Neural cell (in vitro differentiated cells): Measurements from ENCODE around the gene PRRG4. TPM values are rescaled to one million over a fixed set of nuclear protein-coding genes. Genes with fewer than 3 reads are reported as not detected.
A peak's percentile ranks its signal among the peaks of the same experiment; 100 is the strongest.

ENCODE experiments used
- H2AFZ ChIP-seq: fragments of 200-600, 300-800 bp; sonication (generic), shearing (Covaris generic); 2 replicates; pipeline ENCODE4 v1.6.0; 2014; ENCODE audit warnings: low read depth, mild to moderate bottlenecking, antibody characterized with exemption, low read length, moderate library complexity
- H3F3A ChIP-seq: fragments of 200-600 bp; shearing (Covaris generic); 2 replicates; pipeline ENCODE4 v1.6.1; 2016; ENCODE audit warnings: mild to moderate bottlenecking, moderate library complexity, mixed read lengths, antibody characterized with exemption, low read length; ENCODE audit not compliant: insufficient read depth, poor library complexity, severe bottlenecking
- H3K27ac ChIP-seq: fragments of 200-600, 300-800 bp; sonication (generic), shearing (Covaris generic); 2 replicates; pipeline ENCODE4 v1.5.1; 2014; ENCODE audit warnings: mild to moderate bottlenecking, low read length, moderate library complexity
- H3K27me3 ChIP-seq: fragments of 300-800, 200-600 bp; sonication (generic), shearing (Covaris generic); 2 replicates; pipeline ENCODE4 v1.6.0; 2014; ENCODE audit warnings: mild to moderate bottlenecking, low read depth, low read length, moderate library complexity; ENCODE audit not compliant: insufficient read depth
- H3K36me3 ChIP-seq: fragments of 300-800, 200-600 bp; sonication (generic), shearing (Covaris generic); 2 replicates; pipeline ENCODE4 v1.5.1; 2014; ENCODE audit warnings: mild to moderate bottlenecking, antibody characterized with exemption, low read length, moderate library complexity; ENCODE audit not compliant: insufficient read depth
- H3K4me2 ChIP-seq: fragments of 300-800, 200-600 bp; sonication (generic), shearing (Covaris generic); 2 replicates; pipeline ENCODE4 v1.6.0; 2014; ENCODE audit warnings: mild to moderate bottlenecking, low read length
- H3K4me3 ChIP-seq: fragments of 300-800, 200-600 bp; sonication (generic), shearing (Covaris generic); 2 replicates; pipeline ENCODE4 v1.5.1; 2014; ENCODE audit warnings: mild to moderate bottlenecking, low read length, moderate library complexity
- H3K79me2 ChIP-seq: fragments of 200-600 bp; shearing (Covaris generic); replicated peaks from 2 replicates; pipeline ENCODE4 v1.6.0; 2014; ENCODE audit warnings: mild to moderate bottlenecking, low read length, moderate library complexity; ENCODE audit not compliant: insufficient read depth
- H3K9ac ChIP-seq: fragments of 300-800, 200-600 bp; sonication (generic), shearing (Covaris generic); 2 replicates; pipeline ENCODE4 v1.6.1; 2016; ENCODE audit warnings: mild to moderate bottlenecking, low read length, mixed read lengths
- H3K9me2 ChIP-seq: fragments of 200-600 bp; shearing (Covaris generic); 2 replicates; pipeline ENCODE4 v1.6.1; 2016; ENCODE audit warnings: mild to moderate bottlenecking, low read length, mixed read lengths; ENCODE audit not compliant: insufficient read depth
- H3K9me3 ChIP-seq: fragments of 200-600, 300-800 bp; sonication (generic), shearing (Covaris generic); 2 replicates; pipeline ENCODE4 v1.6.1; 2016; ENCODE audit warnings: mild to moderate bottlenecking, mixed run types, low read length, moderate library complexity, mixed read lengths
- H4K20me1 ChIP-seq: fragments of 200-600 bp; shearing (Covaris generic); 2 replicates; pipeline ENCODE4 v1.6.1; 2016; ENCODE audit warnings: mild to moderate bottlenecking, mixed run types; ENCODE audit not compliant: insufficient read depth
- EP300 ChIP-seq: fragments of 450-650 bp; conservative IDR thresholded peaks from 2 replicates; pipeline ENCODE4 v1.6.1; 2014; ENCODE audit warnings: antibody characterized with exemption, mild to moderate bottlenecking, moderate library complexity; ENCODE audit not compliant: poor library complexity, severe bottlenecking
- EZH2 ChIP-seq: fragments of 200-600, 300-800 bp; shearing (Covaris generic), sonication (generic); IDR thresholded peaks from 2 replicates; pipeline ENCODE4 v1.6.1; 2014; ENCODE audit warnings: antibody characterized with exemption, low read length, borderline replicate concordance, mild to moderate bottlenecking; ENCODE audit not compliant: insufficient read depth, poor library complexity, severe bottlenecking
- MXI1 ChIP-seq: fragments of 450-650 bp; conservative IDR thresholded peaks from 2 replicates; pipeline ENCODE4 v1.6.1; 2014; ENCODE audit warnings: antibody characterized with exemption, mild to moderate bottlenecking; ENCODE audit not compliant: poor library complexity, severe bottlenecking
- POLR2AphosphoS5 ChIP-seq: IDR thresholded peaks from 2 replicates; pipeline ENCODE4 v1.6.1; 2012
- RAD21 ChIP-seq: fragments of 450-650 bp; conservative IDR thresholded peaks from 2 replicates; pipeline ENCODE4 v1.6.1; 2014; ENCODE audit warnings: antibody characterized with exemption, mild to moderate bottlenecking, moderate library complexity
- SMC3 ChIP-seq: fragments of 450-650 bp; conservative IDR thresholded peaks from 2 replicates; pipeline ENCODE4 v1.6.1; 2014; ENCODE audit warnings: antibody characterized with exemption, mild to moderate bottlenecking, moderate library complexity; ENCODE audit not compliant: poor library complexity
- TAF1 ChIP-seq: IDR thresholded peaks from 2 replicates; pipeline ENCODE4 v1.6.1; 2012; ENCODE audit warnings: low read depth
- polyA plus RNA-seq: library from polyadenylated mRNA; depleted of rRNA; stranded (reverse); fragments of >200 nt; gene quantifications from 2 replicates; pipeline ENCODE4 v1.2.3, GENCODE V29; 2014
- TF ChIP-seq, protein P1 (sequence below): IDR thresholded peaks from 2 replicates; pipeline ENCODE4 v1.6.1; 2012; ENCODE audit warnings: borderline replicate concordance
- TF ChIP-seq, protein P2 (sequence below): fragments of 450-650 bp; IDR thresholded peaks from 2 replicates; pipeline ENCODE4 v1.5.1; 2014; ENCODE audit warnings: antibody characterized with exemption, mild to moderate bottlenecking, moderate library complexity; ENCODE audit not compliant: poor library complexity, severe bottlenecking

The PRRG4 gene
- polyA plus RNA-seq, 1 donor from 2014 or later, result not detected

DNA sequence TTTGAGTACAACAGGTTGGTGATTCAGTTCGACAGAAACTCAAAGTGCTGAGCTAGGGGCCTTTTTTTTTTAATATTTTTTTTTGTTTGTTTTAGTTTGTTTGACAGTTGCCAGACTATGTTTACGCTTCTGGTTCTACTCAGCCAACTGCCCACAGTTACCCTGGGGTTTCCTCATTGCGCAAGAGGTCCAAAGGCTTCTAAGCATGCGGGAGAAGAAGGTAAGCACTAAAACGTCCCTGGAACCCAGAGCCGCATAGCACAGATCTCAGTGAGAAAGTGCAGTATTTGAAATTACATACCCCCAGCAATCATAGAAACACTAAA is 649 bp downstream of the PRRG4 start:
- Histone ChIP-seq H3K36me3 (no peaks in the 10 kb centered on the region), H3K9me2 (no peaks in the 10 kb centered on the region), H2AFZ (no peak overlapping the region), H3K4me3 (peak overlapping the region; percentile 65), H4K20me1 (no peaks in the 10 kb centered on the region), H3K79me2 (no peaks in the 10 kb centered on the region), H3K9me3 (no peaks in the 10 kb centered on the region), H3K27me3 (peaks cover 40% of the 10 kb centered on the region), H3F3A (no peaks in the 10 kb centered on the region), H3K9ac (no peak overlapping the region), H3K4me2 (no peak overlapping the region), H3K27ac (no peak overlapping the region)
- TF ChIP-seq RAD21 (no peak), EZH2 (no peak), EP300 (no peak), SMC3 (no peak), POLR2AphosphoS5 (no peak), TAF1 (no peak), MXI1 (no peak)
- TF ChIP-seq, protein P1, sequence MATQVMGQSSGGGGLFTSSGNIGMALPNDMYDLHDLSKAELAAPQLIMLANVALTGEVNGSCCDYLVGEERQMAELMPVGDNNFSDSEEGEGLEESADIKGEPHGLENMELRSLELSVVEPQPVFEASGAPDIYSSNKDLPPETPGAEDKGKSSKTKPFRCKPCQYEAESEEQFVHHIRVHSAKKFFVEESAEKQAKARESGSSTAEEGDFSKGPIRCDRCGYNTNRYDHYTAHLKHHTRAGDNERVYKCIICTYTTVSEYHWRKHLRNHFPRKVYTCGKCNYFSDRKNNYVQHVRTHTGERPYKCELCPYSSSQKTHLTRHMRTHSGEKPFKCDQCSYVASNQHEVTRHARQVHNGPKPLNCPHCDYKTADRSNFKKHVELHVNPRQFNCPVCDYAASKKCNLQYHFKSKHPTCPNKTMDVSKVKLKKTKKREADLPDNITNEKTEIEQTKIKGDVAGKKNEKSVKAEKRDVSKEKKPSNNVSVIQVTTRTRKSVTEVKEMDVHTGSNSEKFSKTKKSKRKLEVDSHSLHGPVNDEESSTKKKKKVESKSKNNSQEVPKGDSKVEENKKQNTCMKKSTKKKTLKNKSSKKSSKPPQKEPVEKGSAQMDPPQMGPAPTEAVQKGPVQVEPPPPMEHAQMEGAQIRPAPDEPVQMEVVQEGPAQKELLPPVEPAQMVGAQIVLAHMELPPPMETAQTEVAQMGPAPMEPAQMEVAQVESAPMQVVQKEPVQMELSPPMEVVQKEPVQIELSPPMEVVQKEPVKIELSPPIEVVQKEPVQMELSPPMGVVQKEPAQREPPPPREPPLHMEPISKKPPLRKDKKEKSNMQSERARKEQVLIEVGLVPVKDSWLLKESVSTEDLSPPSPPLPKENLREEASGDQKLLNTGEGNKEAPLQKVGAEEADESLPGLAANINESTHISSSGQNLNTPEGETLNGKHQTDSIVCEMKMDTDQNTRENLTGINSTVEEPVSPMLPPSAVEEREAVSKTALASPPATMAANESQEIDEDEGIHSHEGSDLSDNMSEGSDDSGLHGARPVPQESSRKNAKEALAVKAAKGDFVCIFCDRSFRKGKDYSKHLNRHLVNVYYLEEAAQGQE, result no peak
- TF ChIP-seq, protein P2, sequence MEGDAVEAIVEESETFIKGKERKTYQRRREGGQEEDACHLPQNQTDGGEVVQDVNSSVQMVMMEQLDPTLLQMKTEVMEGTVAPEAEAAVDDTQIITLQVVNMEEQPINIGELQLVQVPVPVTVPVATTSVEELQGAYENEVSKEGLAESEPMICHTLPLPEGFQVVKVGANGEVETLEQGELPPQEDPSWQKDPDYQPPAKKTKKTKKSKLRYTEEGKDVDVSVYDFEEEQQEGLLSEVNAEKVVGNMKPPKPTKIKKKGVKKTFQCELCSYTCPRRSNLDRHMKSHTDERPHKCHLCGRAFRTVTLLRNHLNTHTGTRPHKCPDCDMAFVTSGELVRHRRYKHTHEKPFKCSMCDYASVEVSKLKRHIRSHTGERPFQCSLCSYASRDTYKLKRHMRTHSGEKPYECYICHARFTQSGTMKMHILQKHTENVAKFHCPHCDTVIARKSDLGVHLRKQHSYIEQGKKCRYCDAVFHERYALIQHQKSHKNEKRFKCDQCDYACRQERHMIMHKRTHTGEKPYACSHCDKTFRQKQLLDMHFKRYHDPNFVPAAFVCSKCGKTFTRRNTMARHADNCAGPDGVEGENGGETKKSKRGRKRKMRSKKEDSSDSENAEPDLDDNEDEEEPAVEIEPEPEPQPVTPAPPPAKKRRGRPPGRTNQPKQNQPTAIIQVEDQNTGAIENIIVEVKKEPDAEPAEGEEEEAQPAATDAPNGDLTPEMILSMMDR, result no peak

DNA sequence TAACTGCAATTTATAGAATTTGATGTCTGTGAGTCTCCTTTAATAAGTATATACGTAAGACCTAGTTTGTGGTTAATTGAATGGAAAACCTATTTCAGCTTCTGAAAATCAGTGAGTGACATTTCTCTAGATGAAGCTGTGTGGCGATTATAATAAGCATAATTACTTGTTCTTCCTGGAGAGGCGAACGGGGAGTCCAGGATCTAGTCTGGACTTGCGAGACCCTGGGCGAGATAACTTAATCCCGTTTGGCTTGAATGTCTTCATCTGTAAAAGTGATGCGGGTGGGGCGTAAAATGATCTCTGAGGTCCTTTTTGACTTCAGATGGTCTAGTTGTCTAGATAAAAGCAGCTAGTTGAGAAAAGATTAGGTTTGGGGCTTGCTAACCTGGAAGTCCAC is 1.1 kb downstream of the PRRG4 start:
- no peaks in the 10 kb centered on the region for H4K20me1 ChIP-seq
- no peaks in the 10 kb centered on the region for H3K79me2 ChIP-seq
- H3K9me2 ChIP-seq, result no peaks in the 10 kb centered on the region
- H3K27me3 ChIP-seq, result peaks cover 40% of the 10 kb centered on the region
- no peak overlapping the region for H3K4me2 ChIP-seq
- H2AFZ ChIP-seq, result no peak overlapping the region
- no peaks in the 10 kb centered on the region for H3F3A ChIP-seq
- H3K9ac ChIP-seq, result no peak overlapping the region
- H3K27ac ChIP-seq, result no peak overlapping the region
- no peak for TF ChIP-seq SMC3
- TF ChIP-seq, protein P2, result no peak
- TF ChIP-seq MXI1, result no peak
- TF ChIP-seq, protein P1, result no peak
- no peak for TF ChIP-seq EP300
- TF ChIP-seq RAD21, result no peak
- no peak for TF ChIP-seq POLR2AphosphoS5
- no peaks in the 10 kb centered on the region for H3K9me3 ChIP-seq
- no peak overlapping the region for H3K4me3 ChIP-seq
- no peaks in the 10 kb centered on the region for H3K36me3 ChIP-seq
